ENCODE results near the gene ARSA. TPM values are rescaled to one million over a fixed set of nuclear protein-coding genes. Genes with fewer than 3 reads are reported as not detected.
A peak's percentile ranks its signal among the peaks of the same experiment; 100 is the strongest.

Gene ARSA
- total and polyA plus RNA-seq, 2 of the 13 experiments (the other 11 are each of a cell fraction or from before 2014, with no cell fraction given), result 9.0 to 11.5 TPM

DNA sequence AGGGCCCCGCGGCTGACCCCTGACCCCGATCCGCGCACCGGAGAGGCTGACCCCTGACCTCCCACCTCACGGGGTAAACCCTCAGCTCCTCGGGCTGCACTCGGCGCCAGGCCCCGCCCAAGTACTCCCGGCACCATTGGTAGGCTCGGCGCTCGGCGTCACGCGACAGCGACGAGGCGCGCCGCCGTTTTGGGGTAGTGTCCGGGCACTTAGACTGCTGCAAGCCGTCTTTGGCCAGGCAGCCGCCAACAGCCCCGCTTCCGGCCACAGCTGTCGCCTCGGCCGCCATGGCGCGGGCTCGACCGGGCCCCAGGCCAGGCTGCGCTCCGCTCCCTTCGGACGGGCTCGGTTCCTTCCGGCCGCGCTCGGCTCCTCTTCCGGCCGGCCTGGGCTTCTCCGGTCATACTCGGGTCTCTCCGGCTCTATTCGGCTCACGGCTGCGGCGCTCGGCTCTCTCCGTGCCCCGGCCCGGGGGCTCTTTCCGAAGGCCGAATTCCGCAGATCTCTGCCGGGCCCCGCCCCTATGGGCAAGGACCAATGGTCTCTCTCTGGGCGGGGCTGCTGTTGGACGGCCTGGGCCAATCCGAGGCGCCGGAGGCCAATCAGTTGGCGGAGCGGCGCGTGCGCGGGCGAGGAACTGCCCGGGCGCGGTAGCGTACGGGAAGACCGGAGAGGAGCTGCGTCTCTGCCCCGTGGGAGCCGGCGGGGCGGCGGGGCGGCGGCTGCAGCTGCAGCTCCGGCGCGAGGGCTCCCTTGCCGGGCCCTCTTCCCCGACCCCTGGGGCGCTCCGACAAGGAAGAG lies 45.3 kb downstream of the ARSA start, which contains the start of gene CHKB (continued):
- TF ChIP-seq, protein P1, sequence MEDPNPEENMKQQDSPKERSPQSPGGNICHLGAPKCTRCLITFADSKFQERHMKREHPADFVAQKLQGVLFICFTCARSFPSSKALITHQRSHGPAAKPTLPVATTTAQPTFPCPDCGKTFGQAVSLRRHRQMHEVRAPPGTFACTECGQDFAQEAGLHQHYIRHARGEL (CRISPR knock-in tag; IDR thresholded peaks at IDR 0.05), result no peak
- peak; percentile 61 to 88 for TF ChIP-seq POLR2A (IDR thresholded peaks at IDR 0.05; ENCODE audit: insufficient read depth in 1 of 2, low read depth in 2 of 2, low read length in 2 of 2)
- TF ChIP-seq, protein P2, sequence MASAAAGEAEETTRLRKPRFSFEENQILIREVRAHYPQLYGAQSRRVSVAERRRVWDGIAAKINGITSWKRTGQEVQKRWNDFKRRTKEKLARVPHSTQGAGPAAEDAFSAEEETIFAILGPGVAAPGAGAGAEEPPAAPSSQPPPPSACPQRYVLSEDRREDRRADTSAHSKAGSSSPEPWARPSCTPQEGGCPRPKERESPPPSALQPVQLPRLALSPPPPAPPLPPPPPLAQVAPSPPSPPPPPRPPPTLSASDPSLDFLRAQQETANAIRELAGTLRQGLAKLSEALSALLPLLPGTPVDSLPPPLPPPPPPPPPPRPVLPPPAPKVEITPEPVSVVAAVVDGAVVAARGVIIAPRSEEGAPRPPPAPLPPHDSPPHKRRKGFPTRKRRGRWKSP (CRISPR knock-in tag; IDR thresholded peaks at IDR 0.05), result peak; percentile 79
- peak; percentile 67; the same call in 1 of the 2 replicates for TF ChIP-seq ZNF776 (CRISPR knock-in tag; IDR thresholded peaks at IDR 0.05)
- TF ChIP-seq NKX3-1 (CRISPR knock-in tag; IDR thresholded peaks at IDR 0.05), result 0 out of 2 replicates have a peak, but pooled peaks have one; percentile 9
- TF ChIP-seq SRY (CRISPR knock-in tag; IDR thresholded peaks at IDR 0.05), result peak; percentile 74; the same call in 1 of the 2 replicates
- TF ChIP-seq ZNF780A (CRISPR knock-in tag; IDR thresholded peaks at IDR 0.05), result no peak
- TF ChIP-seq, protein P3, sequence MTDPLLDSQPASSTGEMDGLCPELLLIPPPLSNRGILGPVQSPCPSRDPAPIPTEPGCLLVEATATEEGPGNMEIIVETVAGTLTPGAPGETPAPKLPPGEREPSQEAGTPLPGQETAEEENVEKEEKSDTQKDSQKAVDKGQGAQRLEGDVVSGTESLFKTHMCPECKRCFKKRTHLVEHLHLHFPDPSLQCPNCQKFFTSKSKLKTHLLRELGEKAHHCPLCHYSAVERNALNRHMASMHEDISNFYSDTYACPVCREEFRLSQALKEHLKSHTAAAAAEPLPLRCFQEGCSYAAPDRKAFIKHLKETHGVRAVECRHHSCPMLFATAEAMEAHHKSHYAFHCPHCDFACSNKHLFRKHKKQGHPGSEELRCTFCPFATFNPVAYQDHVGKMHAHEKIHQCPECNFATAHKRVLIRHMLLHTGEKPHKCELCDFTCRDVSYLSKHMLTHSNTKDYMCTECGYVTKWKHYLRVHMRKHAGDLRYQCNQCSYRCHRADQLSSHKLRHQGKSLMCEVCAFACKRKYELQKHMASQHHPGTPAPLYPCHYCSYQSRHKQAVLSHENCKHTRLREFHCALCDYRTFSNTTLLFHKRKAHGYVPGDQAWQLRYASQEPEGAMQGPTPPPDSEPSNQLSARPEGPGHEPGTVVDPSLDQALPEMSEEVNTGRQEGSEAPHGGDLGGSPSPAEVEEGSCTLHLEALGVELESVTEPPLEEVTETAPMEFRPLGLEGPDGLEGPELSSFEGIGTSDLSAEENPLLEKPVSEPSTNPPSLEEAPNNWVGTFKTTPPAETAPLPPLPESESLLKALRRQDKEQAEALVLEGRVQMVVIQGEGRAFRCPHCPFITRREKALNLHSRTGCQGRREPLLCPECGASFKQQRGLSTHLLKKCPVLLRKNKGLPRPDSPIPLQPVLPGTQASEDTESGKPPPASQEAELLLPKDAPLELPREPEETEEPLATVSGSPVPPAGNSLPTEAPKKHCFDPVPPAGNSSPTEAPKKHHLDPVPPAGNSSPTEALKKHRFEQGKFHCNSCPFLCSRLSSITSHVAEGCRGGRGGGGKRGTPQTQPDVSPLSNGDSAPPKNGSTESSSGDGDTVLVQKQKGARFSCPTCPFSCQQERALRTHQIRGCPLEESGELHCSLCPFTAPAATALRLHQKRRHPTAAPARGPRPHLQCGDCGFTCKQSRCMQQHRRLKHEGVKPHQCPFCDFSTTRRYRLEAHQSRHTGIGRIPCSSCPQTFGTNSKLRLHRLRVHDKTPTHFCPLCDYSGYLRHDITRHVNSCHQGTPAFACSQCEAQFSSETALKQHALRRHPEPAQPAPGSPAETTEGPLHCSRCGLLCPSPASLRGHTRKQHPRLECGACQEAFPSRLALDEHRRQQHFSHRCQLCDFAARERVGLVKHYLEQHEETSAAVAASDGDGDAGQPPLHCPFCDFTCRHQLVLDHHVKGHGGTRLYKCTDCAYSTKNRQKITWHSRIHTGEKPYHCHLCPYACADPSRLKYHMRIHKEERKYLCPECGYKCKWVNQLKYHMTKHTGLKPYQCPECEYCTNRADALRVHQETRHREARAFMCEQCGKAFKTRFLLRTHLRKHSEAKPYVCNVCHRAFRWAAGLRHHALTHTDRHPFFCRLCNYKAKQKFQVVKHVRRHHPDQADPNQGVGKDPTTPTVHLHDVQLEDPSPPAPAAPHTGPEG (CRISPR knock-in tag; IDR thresholded peaks at IDR 0.05), result peak; percentile 12; the same call in 1 of the 2 replicates
- TF ChIP-seq TMF1 (CRISPR knock-in tag; IDR thresholded peaks at IDR 0.05; ENCODE audit: low read depth), result no peak; the same call in none of the 2 replicates
- TF ChIP-seq WIZ (CRISPR knock-in tag; IDR thresholded peaks at IDR 0.05), result 0 out of 2 replicates have a peak, but pooled peaks have one; percentile 83
- TF ChIP-seq ZNF496 (CRISPR knock-in tag; IDR thresholded peaks at IDR 0.05; ENCODE audit: insufficient replicate concordance), result no peak
- no peak; the same call in 1 of the 2 replicates for TF ChIP-seq ZNF709 (CRISPR knock-in tag; IDR thresholded peaks at IDR 0.05)
- TF ChIP-seq ZNF441 (CRISPR knock-in tag; IDR thresholded peaks at IDR 0.05; ENCODE audit: borderline replicate concordance), result peak; percentile 42; the same call in 1 of the 2 replicates
- TF ChIP-seq CENPT (CRISPR knock-in tag; IDR thresholded peaks at IDR 0.05; ENCODE audit: low read depth), result no peak
- TF ChIP-seq RFX1 (IDR thresholded peaks at IDR 0.05), result no peak

All from HepG2 (cell line).